ENCODE measurements around the gene ABAT.

DNA sequence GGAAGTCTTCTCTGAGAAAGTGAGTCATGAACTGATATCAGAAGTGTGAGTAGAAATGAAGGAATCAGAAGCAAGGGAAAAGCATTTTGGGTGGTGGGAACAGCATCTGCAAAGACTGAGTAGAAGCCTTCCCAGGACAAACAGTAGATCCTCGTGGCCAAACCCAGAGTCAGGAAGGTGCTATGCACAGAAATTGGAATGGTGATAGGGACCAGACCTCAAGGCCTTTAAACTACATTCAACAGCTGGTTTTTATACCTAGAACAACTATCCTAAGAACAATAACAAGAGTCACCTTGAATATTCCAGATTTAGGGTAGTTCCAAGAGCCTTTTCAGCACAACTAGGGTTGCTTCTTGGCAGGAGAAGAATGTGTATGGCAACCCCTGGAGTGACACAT is 15.3 kb downstream of the ABAT start:
- TF ChIP-seq, protein P1, sequence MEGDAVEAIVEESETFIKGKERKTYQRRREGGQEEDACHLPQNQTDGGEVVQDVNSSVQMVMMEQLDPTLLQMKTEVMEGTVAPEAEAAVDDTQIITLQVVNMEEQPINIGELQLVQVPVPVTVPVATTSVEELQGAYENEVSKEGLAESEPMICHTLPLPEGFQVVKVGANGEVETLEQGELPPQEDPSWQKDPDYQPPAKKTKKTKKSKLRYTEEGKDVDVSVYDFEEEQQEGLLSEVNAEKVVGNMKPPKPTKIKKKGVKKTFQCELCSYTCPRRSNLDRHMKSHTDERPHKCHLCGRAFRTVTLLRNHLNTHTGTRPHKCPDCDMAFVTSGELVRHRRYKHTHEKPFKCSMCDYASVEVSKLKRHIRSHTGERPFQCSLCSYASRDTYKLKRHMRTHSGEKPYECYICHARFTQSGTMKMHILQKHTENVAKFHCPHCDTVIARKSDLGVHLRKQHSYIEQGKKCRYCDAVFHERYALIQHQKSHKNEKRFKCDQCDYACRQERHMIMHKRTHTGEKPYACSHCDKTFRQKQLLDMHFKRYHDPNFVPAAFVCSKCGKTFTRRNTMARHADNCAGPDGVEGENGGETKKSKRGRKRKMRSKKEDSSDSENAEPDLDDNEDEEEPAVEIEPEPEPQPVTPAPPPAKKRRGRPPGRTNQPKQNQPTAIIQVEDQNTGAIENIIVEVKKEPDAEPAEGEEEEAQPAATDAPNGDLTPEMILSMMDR (IDR thresholded peaks at IDR 0.05 in 2 of 3, conservative IDR thresholded peaks at IDR 0.05 in 1 of 3; ENCODE audit: control insufficient read depth in 2 of 3, extremely low read depth in 1 of 3, insufficient read depth in 1 of 3, low read depth in 3 of 3, low read length in 3 of 3), result no peak
- TF ChIP-seq SIN3A (IDR thresholded peaks at IDR 0.05; ENCODE audit: low read depth, low read length) (no peak), POLR2A (IDR thresholded peaks at IDR 0.05; ENCODE audit: low read depth, low read length) (no peak), NR2C1 (IDR thresholded peaks at IDR 0.05) (no peak)

Measured in GM12878 (cell line).